ENCODE measurements around the gene LILRB2. TPM values are rescaled to one million over a fixed set of nuclear protein-coding genes. Genes with fewer than 3 reads are reported as not detected.
"Not testable (repeated sequence)": the region's sequence is repeated elsewhere in the genome, so short reads cannot be mapped to it uniquely, and the experiment has no call there.

LILRB2 gene
- total RNA-seq, 1 donor from 2014 or later = not detected

DNA sequence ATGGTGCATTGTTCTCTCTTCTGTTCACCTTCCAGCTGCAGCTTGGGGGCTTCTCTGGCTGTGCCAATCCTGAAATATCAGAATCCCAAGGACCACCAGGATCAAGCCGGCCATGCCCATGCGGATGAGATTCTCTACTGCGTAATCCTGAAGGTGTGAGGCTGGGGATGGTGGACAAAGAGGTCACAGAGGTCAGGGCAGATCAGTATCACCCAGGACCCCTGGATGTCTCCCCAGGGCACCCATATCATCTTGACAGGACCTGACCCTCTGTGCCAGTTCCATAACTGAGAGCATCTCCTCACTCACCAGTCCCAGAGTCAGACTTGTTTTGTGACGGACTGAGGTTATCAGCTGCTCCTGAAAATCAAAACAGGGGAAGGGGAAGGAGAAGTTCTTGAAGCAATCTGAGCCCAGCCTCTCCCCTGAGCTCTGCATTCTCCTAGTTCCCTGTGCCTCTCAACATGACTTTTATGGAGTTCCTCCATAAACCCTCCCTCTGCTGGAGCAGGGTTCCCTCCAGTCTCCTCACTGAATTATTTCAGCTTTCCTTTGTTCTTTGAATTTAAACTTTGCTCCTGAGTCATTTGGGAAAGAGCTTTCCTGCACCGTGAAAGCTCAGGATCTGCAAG, 26.6 kb upstream of the LILRB2 start:
- DNase-seq (ENCODE audit: low read depth) = no peak

DNA sequence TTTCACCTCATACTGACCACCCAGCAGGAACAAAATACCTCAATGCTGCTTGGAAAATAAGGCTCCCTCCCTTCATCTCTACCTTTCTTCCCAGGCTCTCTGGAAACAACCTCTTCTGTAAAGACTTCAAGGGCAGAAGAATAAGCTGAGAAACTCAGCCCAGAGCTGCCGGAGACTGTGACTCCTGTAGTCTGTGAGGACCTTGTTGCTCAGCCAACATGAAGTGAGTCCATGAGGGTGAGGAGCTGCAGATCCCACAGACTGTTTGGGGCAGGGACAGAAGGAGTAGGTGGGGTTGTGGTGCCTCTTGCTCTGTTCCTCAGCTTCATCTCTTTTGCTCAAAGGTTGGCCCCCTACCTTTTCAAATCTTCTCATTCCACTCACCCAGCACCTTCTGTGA, 24.2 kb upstream of the LILRB2 start:
- DNase-seq (ENCODE audit: low read depth) = no peak

DNA sequence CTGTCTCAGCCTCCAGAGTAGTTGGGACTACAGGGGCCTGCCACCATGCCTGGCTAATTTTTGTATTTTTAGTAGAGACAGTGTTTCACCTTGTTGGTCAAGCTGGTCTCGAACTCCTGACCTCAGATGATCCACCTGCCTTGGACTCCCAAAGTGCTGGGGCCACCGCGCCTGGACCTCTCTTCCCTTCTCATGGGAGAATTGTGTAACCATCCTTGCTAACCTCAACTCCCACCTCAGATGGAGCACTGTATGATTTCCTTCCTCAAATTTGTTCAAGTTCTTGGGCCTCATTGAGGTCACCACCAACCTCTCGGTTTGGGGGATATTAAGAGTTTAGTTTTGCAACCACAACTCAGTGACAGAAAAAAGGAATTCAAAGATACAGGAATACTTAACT, 21.3 kb upstream of the LILRB2 start:
- no peak for DNase-seq (ENCODE audit: low read depth)

DNA sequence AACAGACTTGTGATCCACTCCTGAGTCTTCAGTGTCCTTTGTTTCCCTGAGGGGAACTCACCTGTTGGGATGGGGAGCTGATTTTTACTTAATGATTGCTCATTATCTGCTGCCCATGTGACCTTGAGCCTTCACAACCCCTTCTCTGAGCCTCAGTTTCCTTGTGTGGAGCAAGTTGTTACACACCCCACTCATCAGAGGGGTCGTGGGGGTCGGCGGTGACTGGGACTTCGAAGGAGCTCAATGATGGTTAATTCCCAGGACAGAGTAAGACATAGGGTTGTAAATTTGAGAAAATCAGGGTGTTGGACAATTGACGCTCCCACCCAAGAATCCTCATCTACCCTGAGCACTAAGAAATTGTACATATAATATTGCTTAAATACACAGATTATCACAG, 18.6 kb upstream of the LILRB2 start:
- DNase-seq (ENCODE audit: low read depth) = no peak

DNA sequence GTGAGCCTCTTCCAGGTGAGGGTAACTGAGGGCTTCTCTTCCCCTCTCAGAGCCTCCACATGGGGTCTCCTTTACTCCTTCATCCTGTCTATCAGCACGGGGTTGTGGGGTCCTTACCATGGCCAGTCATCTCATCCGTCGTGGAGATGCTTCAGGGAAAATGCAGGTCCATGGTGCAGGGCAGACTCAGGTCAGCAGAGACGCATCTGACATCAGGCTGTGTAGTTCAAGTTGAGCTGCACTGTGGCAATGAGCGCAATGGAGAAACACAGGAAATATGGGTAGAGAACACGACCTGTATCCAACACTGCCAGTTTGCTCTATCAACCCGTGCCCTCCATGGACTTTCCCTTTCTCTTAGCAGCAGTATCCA, 18.2 kb upstream of the LILRB2 start:
- DNase-seq (ENCODE audit: low read depth) = no peak

DNA sequence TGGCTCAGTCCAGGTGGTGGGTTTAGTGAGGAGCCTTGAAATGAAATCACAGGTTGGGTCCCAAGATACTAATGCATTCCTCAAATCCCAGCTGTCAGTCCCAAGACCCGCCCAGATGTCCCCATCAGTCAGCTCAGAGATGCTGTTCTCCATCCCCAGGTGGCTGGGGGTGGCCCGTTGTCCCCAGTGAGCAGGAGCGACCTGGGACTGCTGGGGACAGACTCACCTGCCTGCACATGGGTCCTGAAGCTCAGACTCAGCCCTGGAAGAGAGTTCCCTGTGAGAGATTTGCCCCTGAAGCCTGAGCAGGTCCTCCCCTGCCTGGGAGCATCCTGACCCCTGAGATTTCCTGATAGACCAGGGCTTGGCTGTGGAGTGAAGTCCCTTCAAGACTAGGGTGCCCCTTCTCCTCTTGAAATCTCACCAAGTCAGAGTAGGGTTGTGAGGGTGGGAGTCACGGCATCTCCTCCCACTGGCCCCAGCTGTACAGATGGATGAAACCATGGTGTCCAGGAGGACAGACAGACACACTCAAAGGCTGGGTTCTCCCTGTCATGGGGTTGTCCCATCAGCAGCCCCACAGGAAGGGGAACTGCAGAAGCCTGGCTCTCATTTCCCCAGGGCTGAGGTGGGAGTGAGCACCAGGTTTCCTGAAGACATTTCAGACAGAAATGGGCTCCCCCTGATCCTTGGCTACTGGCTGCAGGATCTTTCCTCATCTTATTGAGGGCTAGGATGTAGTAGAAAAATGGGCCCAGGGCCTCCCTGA, 17.6 kb upstream of the LILRB2 start:
- no peak for DNase-seq (ENCODE audit: low read depth)

DNA sequence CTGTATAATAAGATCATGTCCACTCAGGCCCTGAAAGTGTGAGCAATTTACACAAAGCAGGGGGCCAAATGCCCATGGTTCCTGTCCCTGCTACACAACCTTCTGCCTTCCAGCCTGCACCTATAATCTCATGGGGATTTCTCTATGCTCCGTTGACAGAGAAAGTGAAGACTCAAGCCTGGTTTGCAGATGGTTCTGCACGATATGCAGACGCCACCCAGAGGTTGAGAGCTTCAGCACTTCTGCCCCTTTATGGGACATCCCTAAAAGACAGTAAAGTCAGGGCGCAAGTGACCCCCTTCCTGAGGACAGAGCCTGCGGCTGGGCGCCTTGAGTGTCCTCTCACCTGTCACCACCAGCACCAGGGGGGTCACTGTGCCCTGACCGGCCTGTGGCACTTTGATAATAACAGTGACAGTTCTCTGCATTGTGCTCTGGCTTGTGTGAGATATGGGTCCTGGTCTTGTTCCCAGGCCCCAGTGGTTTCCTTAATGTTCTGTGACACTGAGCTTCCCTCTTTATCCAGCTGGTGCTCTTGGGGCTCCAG, 16.9 kb upstream of the LILRB2 start:
- no peak for DNase-seq (ENCODE audit: low read depth)

DNA sequence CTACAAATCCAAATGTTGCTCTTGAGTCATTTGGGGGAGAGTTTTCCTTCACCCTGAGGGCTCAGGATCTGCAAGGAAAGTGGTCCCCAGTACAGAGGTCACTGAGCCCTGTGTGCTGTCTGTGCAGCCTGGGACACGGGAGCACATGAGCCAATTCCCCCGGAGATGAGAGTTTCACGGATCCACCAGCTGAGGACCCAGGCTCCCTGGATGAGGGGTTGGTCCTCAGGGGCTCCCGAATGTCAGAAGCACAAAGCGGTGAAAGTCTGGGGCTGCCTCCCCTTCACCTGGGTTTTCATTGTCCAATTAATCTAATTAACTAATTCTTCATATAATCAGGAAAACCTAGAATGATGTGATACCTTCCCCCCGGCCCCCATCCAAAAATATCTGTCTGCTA, 13.6 kb upstream of the LILRB2 start:
- no peak for DNase-seq (ENCODE audit: low read depth)

DNA sequence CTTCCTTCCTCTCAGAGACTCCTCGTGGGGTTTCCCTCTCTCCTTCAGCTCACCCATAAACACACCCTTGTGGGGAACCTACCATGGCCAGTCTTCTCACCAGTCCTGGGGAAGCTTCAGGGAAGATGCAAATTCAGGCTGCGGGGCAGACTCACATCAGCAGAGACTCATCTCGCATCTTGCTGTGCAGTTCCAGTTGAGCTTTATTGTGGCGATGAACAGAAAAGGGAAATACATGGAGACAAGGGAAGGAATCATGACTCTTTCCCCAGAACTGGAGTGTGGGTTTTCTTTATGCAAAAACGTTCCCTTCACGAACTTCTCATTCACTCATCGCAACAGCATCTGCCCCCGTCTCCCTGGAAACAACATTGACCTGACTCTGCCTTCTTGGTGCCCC, 8.2 kb upstream of the LILRB2 start:
- DNase-seq (ENCODE audit: low read depth) = not testable (repeated sequence)

DNA sequence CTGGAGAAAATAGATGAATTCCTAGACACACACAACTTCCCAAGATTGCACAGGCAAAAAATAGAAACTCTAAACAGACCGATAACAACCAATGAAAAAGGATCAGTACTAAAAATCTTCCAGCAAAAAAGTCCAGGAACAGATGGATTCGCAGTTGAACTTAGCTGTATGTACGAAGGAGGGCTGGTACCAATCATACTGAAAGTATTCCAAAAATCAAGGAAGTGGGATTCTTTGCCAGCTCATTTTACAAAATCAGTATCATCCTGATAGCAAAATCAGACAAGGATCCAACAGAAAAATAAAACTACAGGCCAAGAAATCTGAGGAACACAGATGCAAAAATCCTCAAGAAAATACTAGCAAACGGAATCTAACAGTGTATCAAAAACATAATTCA, 6.5 kb upstream of the LILRB2 start:
- DNase-seq (ENCODE audit: low read depth) = peak; percentile 13

DNA sequence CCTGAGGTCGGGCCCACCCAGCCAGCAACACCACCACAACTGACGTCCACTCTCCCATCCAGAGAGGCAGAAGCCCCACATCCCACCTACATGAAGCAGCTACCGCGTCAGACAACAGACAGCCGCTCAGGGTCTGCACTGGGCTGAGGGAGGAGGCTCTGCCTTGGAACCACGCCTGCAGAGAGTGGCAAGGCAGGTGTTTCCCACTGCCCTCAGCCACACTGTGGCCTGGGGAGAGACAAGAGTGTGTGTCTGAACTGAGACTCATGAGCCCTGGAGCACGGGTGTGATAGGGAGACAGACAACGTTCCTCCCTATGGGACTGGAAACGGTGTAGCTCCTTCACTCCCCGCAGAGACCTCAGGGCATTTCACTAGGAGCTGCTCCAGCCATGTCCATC, 5.4 kb upstream of the LILRB2 start:
- not testable (repeated sequence) for DNase-seq (ENCODE audit: low read depth)

DNA sequence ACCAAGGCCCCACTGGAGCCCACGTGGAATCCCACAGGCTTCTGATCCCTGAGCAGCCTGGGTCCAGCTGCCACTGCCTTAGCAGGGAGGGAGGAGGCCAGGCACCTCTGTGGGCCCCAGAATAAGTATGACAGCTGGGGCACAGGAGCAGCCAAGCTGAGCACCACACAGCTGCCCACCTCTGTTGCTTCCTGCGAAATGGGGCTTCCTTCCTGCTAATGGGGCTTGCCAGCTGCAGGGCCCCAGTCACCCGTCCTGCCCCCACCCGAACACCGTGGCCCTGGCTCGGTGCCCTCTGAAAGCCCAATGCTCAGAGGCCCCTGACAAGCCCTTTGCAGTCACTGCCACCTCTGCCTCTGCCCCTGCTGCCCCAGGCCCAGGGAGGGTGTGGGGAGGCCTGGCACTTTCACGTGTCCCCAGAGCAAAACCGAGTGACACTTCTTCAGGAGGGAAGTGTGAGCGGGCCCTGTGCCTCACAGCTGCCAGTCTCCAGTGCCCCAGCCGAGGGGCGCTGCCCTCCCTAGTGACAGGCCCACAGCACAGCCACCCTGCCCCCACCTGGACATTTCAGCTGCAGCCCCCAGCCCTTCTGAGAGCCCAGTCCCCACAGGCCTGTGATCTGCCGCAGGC, 4.6 kb upstream of the LILRB2 start:
- not testable (repeated sequence) for DNase-seq (ENCODE audit: low read depth)

DNA sequence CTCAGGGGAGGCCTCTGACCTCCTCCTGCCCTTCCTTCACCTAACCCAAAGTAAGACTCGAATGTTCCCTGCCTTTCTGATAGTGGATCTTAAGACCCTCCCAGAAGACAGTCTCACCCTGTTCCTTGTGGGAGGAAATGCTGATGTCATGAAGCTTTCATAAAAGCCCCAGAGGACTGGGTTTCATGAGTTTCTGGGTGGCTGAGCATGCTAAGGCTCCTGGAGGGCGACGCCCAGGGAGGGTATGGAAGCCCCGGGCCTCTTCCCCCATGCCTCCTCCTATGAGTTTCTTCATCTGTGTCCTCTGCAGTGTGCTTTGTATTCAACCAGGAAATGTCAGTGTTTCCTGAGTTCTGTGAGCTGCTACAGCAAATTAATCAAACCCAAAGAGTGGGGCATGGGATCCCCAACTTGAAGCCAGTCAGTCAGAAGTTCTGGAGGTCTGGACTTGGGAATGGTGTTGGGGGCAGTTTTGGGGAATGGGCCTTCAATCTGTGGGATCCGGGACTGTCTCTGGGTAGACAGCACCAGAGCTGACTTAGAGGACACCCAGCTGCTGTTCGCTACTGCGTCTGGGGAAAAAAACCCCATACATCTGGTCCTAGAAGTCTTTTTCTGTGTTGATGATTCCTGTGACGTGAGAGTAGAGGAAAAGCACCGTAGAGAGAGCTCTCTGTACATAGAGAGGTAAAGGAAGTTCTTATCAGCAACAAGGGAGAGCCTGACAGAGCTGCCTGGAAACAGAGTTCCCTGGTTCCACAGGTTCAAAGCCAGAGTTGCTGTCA, 2.0 kb upstream of the LILRB2 start:
- no peak for DNase-seq (ENCODE audit: low read depth)

DNA sequence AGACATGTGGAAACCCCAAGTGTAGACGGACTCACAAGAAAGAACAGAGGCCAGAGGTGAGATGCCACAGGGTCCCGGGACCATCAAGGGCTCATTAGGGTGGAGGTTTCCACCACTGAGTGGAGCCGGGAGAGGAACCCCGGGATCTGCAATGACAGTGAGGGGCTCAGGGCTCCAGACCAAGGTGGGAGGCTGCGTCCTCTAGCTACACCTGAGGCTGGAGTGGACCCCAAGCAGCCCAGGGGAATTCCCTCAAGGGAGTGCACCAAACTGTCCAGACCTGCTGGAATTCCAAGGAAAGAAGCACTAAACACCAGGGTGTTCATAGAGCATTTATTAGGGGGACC, 792 bp upstream of the LILRB2 start:
- not testable (repeated sequence) for DNase-seq (ENCODE audit: low read depth)

DNA sequence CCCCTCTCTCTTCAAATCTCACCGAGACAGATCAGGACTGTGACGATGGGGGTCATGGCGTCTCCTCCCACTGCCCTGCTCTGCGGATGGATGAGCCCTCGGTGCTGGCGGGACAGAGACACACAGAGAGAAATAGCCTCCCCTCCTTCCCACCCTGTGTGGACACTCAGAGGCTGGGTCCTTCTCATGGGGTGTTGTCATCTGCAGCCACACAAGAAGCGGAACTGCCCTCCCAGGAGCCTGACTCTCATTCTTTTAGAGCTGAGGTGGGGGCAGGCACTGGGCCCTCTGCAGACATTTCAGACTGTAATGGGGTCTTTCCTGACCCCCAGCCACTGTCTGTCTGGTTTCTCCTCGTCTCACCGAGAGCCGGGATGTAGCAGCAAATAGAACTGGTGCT, 469 bp downstream of the LILRB2 start:
- DNase-seq (ENCODE audit: low read depth) = not testable (repeated sequence)

DNA sequence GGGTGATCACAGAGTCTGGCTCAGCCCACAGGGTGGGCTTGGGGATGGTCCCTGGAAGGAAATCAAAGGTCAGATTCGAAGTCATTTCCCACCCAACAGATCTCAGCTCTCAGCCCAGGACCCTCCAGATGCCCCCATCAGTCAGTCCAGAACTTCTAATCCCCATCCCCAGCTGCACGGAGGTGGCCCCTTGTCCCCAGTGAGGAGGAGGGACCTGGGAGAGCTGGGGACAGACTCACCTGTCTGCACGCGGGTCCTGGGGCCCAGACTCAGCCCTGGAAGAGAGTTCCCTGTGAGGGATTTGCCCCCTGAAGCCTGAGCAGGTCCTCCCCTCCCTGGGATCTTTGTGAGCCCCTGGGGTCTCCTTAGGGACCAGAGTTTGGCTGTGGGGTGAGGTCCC, 885 bp downstream of the LILRB2 start:
- not testable (repeated sequence) for DNase-seq (ENCODE audit: low read depth)

DNA sequence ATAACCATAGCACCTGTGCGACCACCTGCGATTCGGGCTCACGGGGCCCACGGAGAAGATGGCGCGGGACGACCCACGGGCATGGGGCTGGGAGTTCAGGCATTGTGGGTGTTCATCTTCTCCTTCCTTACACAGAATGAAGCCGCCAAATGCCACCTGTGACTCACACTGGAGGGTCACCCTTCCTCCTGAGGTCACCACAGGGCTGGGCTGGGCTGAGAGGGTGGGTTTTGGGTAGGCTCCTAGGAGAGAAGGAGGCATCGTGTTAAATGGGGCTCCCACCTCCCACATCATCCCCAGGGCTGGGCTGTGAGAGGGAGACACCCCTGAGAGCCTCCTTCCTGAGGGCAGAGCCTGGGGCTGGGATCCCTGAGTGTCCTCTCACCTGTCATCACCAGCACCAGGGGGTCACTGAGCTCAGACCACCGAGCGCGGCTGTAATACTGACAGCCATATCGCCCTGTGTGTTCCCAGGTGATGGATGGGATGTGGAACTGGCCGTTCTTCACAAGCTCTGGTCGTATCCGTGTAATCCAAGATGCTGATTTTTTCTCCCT, 1.4 kb downstream of the LILRB2 start:
- DNase-seq (ENCODE audit: low read depth) = no peak

DNA sequence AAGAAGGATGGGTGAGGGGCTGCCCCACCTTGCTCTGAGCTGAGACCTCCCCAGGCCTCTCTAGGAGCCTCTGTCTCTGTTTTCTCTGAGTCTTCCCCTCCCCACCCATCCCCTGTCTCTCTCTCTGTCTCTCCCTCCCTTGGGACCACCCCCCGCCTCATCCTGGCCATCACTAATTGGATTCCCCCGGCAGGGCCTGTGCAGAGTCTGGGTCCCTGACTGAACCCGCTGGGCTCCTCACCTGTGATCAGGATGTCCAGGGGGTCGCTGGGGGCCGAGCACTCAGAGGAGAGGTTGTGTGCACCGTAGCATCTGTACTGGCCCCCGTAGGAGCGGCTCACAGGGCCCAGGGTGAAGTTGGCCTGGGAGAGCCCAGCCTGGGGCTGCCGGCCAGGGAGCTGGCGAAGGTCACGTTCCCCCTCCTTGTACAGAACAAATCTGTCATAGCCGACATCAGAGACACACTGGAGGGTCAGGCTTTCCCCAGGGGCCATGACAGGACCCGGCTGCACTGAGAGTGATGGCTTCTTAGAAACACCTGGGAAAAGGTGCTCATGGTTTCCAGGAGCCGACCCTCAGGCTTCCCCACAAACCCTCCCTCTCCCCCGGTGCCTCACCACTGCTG, 2.2 kb downstream of the LILRB2 start:
- DNase-seq (ENCODE audit: low read depth) = not testable (repeated sequence)

DNA sequence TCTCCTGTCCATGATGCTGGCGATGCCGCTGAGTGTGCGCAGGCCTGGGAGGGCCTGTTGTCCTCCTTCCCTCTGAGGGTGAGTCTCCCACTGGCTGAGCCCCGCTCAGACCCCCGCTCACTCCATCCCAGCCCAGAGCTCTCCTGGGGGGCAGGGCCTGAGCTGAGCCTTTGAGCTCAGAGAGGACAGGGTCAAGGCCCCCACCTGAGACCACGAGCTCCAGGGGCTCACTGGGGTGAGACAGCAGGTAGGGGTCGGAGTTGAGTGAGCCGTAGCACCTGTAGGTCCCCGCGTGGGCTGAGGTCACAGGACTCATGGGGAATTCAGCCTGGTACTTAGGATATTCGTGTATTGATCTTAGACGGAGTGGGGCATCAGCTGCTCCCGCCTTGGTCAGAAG, 2.9 kb downstream of the LILRB2 start:
- DNase-seq (ENCODE audit: low read depth) = not testable (repeated sequence)

DNA sequence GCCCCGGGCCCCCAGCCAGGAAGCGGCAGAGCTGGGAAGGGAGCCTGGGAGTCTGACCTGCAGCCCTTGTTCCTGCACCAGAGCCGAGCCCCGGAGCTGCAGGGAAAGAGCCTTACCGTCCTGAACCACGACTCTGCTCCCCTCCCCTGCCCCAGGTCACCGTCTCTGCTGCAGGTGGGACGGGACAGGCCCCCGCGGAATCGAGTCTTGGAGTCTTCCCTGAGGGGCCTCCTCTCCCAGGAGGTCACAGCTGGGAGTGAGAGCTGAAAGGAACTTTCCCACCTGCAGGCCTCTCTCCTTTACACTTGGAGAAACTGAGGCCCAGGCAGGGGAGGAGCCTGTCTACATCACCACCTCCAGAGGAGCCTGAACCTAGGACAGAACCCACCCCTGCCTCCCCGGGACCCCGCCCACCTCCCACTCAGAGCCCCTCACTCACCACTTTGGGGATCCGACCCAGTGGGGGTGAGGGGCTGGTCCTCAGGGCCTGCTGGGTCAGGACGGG, 3.7 kb downstream of the LILRB2 start:
- not testable (repeated sequence) for DNase-seq (ENCODE audit: low read depth)

DNA sequence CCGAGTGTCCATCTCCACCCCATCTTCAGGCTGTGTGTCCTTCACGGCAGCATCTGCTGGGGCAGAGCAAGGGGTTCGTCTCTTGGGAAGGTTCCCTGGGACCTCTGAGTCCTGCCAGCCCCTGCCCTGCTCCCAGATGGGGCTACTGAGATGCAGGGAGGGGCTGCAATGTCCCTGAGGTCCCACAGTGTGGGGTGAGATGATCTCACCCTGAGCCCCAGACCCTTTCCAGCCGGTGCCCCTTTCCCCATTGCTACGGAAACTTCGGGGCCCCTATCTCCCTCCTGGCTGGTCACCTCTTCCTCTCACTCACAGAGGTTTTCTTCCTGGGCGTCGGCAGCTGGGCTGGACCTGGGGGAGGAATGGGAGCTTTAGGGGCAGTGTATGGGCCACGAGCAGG, 5.0 kb downstream of the LILRB2 start:
- no peak for DNase-seq (ENCODE audit: low read depth)
